DOHH2 (cell line): ENCODE results near the gene IMP3.

Experiments used
- H3F3A ChIP-seq: fragments of 200-600 bp; sonication (generic), shearing (Covaris generic); 2 replicates; pipeline ENCODE4 v1.6.0; 2016; ENCODE audit warnings: antibody characterized with exemption, mild to moderate bottlenecking; ENCODE audit not compliant: control insufficient read depth, insufficient read depth
- H3K27ac ChIP-seq: fragments of 200-600 bp; sonication (generic); 2 replicates; pipeline ENCODE4 v1.5.1; 2014; ENCODE audit warnings: low read depth, mild to moderate bottlenecking, low read length, moderate library complexity
- H3K27me3 ChIP-seq: fragments of 200-600 bp; sonication (generic); 2 replicates; pipeline ENCODE4 v1.6.1; 2014; ENCODE audit warnings: mild to moderate bottlenecking, low read length, mixed read lengths; ENCODE audit not compliant: control insufficient read depth
- H3K36me3 ChIP-seq: fragments of 200-600 bp; sonication (generic); 2 replicates; pipeline ENCODE4 v1.6.1; 2014; ENCODE audit warnings: mild to moderate bottlenecking, low read length, moderate library complexity, mixed read lengths; ENCODE audit not compliant: control insufficient read depth
- H3K4me1 ChIP-seq: fragments of 200-600 bp; sonication (generic); 2 replicates; pipeline ENCODE4 v1.6.1; 2014; ENCODE audit warnings: mild to moderate bottlenecking, low read length, mixed read lengths; ENCODE audit not compliant: control insufficient read depth
- H3K4me2 ChIP-seq: fragments of 200-600 bp; sonication (generic); 2 replicates; pipeline ENCODE4 v1.6.0; 2014; ENCODE audit warnings: mild to moderate bottlenecking, low read length, moderate library complexity
- H3K4me3 ChIP-seq: fragments of 200-600 bp; sonication (generic); 2 replicates; pipeline ENCODE4 v1.5.1; 2014; ENCODE audit warnings: mild to moderate bottlenecking, low read length, mixed read lengths
- H3K79me2 ChIP-seq: fragments of 200-600 bp; sonication (generic); 2 replicates; pipeline ENCODE4 v1.6.1; 2014; ENCODE audit warnings: mild to moderate bottlenecking, low read length, mixed read lengths; ENCODE audit not compliant: control insufficient read depth
- H3K9me2 ChIP-seq: fragments of 200-600 bp; sonication (generic); replicated peaks from 2 replicates; pipeline ENCODE4 v1.6.1; 2014; ENCODE audit warnings: mild to moderate bottlenecking, low read length, mixed read lengths; ENCODE audit not compliant: control insufficient read depth
- H3K9me3 ChIP-seq: fragments of 200-600 bp; sonication (generic); 2 replicates; pipeline ENCODE4 v1.6.1; 2014; ENCODE audit warnings: antibody characterized with exemption, low read length, mixed read lengths; ENCODE audit not compliant: control insufficient read depth, insufficient read depth
- H4K20me1 ChIP-seq: fragments of 200-600 bp; sonication (generic); 2 replicates; pipeline ENCODE4 v1.6.0; 2014; ENCODE audit warnings: low read depth, mild to moderate bottlenecking, antibody characterized with exemption, low read length, moderate library complexity; ENCODE audit not compliant: control insufficient read depth, insufficient read depth
- EZH2phosphoT487 ChIP-seq: fragments of 200-600 bp; sonication (generic); IDR thresholded peaks from 2 replicates; pipeline ENCODE4 v1.6.1; 2017; ENCODE audit warnings: borderline replicate concordance, mild to moderate bottlenecking, antibody characterized with exemption, low read length, moderate library complexity, mixed read lengths
- TF ChIP-seq, protein P1 (sequence below): fragments of 200-600 bp; sonication (generic); IDR thresholded peaks from one replicate; pipeline ENCODE4 v1.5.1; 2014; ENCODE audit warnings: antibody characterized with exemption, mild to moderate bottlenecking, low read depth, low read length; ENCODE audit not compliant: poor library complexity, severe bottlenecking

Gene IMP3

DNA sequence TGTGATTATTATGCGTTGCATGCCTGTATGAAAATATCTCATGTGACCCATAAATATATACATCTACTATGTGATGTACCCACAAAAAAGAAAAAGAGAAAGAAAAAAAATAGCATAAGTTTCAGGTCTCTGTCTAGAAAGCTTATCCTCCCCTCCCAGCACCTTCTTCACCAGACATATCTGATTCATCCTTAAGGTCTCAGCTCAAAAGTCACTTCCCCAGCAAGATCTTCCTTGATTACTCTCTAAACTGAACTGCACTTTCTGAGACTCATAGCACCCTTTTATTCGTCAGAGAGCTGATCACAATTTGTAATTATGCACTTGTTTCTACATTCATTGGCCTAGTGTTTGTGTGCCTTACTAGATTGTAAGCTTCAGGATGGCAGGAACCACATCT is 49.8 kb downstream of the IMP3 start:
- no peak overlapping the region for H3K27ac ChIP-seq
- H3K4me3 ChIP-seq = no peak overlapping the region
- no peaks in the 10 kb centered on the region for H4K20me1 ChIP-seq
- H3K9me2 ChIP-seq = no peaks in the 10 kb centered on the region
- H3K27me3 ChIP-seq = no peaks in the 10 kb centered on the region
- H3K36me3 ChIP-seq = 0 out of 2 replicates have a peak, but pooled peaks cover 4% of the 10 kb centered on the region
- no peak overlapping the region for H3K4me2 ChIP-seq
- TF ChIP-seq EZH2phosphoT487 = no peak
- TF ChIP-seq, protein P1, sequence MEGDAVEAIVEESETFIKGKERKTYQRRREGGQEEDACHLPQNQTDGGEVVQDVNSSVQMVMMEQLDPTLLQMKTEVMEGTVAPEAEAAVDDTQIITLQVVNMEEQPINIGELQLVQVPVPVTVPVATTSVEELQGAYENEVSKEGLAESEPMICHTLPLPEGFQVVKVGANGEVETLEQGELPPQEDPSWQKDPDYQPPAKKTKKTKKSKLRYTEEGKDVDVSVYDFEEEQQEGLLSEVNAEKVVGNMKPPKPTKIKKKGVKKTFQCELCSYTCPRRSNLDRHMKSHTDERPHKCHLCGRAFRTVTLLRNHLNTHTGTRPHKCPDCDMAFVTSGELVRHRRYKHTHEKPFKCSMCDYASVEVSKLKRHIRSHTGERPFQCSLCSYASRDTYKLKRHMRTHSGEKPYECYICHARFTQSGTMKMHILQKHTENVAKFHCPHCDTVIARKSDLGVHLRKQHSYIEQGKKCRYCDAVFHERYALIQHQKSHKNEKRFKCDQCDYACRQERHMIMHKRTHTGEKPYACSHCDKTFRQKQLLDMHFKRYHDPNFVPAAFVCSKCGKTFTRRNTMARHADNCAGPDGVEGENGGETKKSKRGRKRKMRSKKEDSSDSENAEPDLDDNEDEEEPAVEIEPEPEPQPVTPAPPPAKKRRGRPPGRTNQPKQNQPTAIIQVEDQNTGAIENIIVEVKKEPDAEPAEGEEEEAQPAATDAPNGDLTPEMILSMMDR = no peak
- H3K4me1 ChIP-seq = peaks cover 2% of the 10 kb centered on the region; the same call in 1 of the 2 replicates
- peaks cover 2% of the 10 kb centered on the region; the same call in 1 of the 2 replicates for H3F3A ChIP-seq
- H3K79me2 ChIP-seq = no peaks in the 10 kb centered on the region
- H3K9me3 ChIP-seq = no peaks in the 10 kb centered on the region
